ENCODE results near the gene ITIH3.

Gene ITIH3

GRCh38 chr3:52844290-52844975 lies 49.8 kb downstream of the ITIH3 start:
- DNase-seq (ENCODE audit: low read depth in 2 of 2): no peak

GRCh38 chr3:52845157-52845556 lies 50.6 kb downstream of the ITIH3 start:
- DNase-seq (ENCODE audit: low read depth in 2 of 2): no peak

GRCh38 chr3:52845691-52846431 lies 51.3 kb downstream of the ITIH3 start:
- peak; percentile 6 to 20 for DNase-seq (ENCODE audit: low read depth in 2 of 2)

- no peak for DNase-seq (ENCODE audit: low read depth in 2 of 2)
These were observed 51.9 kb downstream of the ITIH3 start for GRCh38 chr3:52846432-52846965.

GRCh38 chr3:52847241-52847640 lies 52.6 kb downstream of the ITIH3 start:
- DNase-seq (ENCODE audit: low read depth in 2 of 2): no peak

GRCh38 chr3:52847726-52848125 lies 53.1 kb downstream of the ITIH3 start:
- no peak for DNase-seq (ENCODE audit: low read depth in 2 of 2)

- no peak for DNase-seq (ENCODE audit: low read depth in 2 of 2)
These were observed 54.0 kb downstream of the ITIH3 start for GRCh38 chr3:52848617-52849016.

GRCh38 chr3:52849656-52850055 lies 55.1 kb downstream of the ITIH3 start:
- DNase-seq (ENCODE audit: low read depth in 2 of 2): no peak

- peak in 1 of 2 donors; percentile 6 for DNase-seq (ENCODE audit: low read depth in 2 of 2)
These were observed 56.8 kb downstream of the ITIH3 start for GRCh38 chr3:52851348-52851747.

GRCh38 chr3:52852419-52852818 lies 57.8 kb downstream of the ITIH3 start:
- no peak for DNase-seq (ENCODE audit: low read depth in 2 of 2)

GRCh38 chr3:52854013-52854412 lies 59.4 kb downstream of the ITIH3 start:
- DNase-seq (ENCODE audit: low read depth in 2 of 2): no peak

- no peak for DNase-seq (ENCODE audit: low read depth in 2 of 2)
These were observed 62.1 kb downstream of the ITIH3 start for GRCh38 chr3:52856666-52857065.

GRCh38 chr3:52857133-52857532 lies 62.5 kb downstream of the ITIH3 start:
- DNase-seq (ENCODE audit: low read depth in 2 of 2): no peak

- no peak for DNase-seq (ENCODE audit: low read depth in 2 of 2)
These were observed 63.3 kb downstream of the ITIH3 start for GRCh38 chr3:52857864-52858263.
